GM12874 (cell line): ENCODE data around the gene VWF.

Source experiments
- CTCF ChIP-seq: IDR thresholded peaks from 2 replicates; pipeline ENCODE4 v1.5.1; 2011; ENCODE audit warnings: low read depth, mild to moderate bottlenecking, control low read depth, low read length, moderate library complexity; ENCODE audit not compliant: insufficient read depth

The VWF gene

GRCh38 chr12:6132496-6132895 lies 8.0 kb upstream of the VWF start:
- TF ChIP-seq CTCF, result no peak

- TF ChIP-seq CTCF, result no peak
These were observed 789 bp upstream of the VWF start for GRCh38 chr12:6125310-6125608.

GRCh38 chr12:6123258-6123657 lies 1.2 kb downstream of the VWF start:
- no peak for TF ChIP-seq CTCF

GRCh38 chr12:6122201-6122600 lies 2.3 kb downstream of the VWF start:
- TF ChIP-seq CTCF, result no peak

GRCh38 chr12:6120796-6121473 lies 3.5 kb downstream of the VWF start:
- TF ChIP-seq CTCF, result no peak

- TF ChIP-seq CTCF, result no peak
These were observed 5.4 kb downstream of the VWF start for GRCh38 chr12:6118891-6119568.

GRCh38 chr12:6116471-6117021 lies 7.9 kb downstream of the VWF start:
- no peak for TF ChIP-seq CTCF
